Uterus (tissue), 2 donors: Measurements from ENCODE around the gene CRIM1.

ENCODE experiments used
- CTCF ChIP-seq, 4 experiments: fragments of 200-600 bp in 2 of 4; fragments of 450-650 bp in 2 of 4; sonication (generic) in 2 of 4; IDR thresholded peaks; one replicate each; pipeline ENCODE4 v1.5.1; 2016 to 2019; ENCODE audit warnings: antibody characterized with exemption in 4 of 4, mild to moderate bottlenecking in 2 of 4, moderate library complexity in 1 of 4
- POLR2A ChIP-seq, 2 donors: fragments of 450-650 bp; IDR thresholded peaks; one replicate each; pipeline ENCODE4 v1.6.1; 2016; ENCODE audit warnings: antibody characterized with exemption in 2 of 2, mild to moderate bottlenecking in 1 of 2, moderate library complexity in 1 of 2

GRCh38 chr2:36487947-36488346 is 132.4 kb downstream of the CRIM1 start:
- TF ChIP-seq CTCF (IDR thresholded peaks at IDR 0.05) (no peak), POLR2A (IDR thresholded peaks at IDR 0.05) (no peak)
